Naive thymus-derived CD4-positive, alpha-beta T cell (primary cell): ENCODE results near the gene LRRC3C. TPM values are rescaled to one million over a fixed set of nuclear protein-coding genes. Genes with fewer than 3 reads are reported as not detected.

Experiments
- ATAC-seq: fragments of 150-1000 bp; cut with Tn5 transposase; 2 replicates; pipeline ENCODE4 v1.10.0; 2021; ENCODE audit warnings: mild to moderate bottlenecking, moderate library complexity
- CTCF ChIA-PET: fragments of 350-600 bp; sonication (Branson Sonifier 250); formaldehyde crosslinking; loops from one replicate; lab custom pipeline; 2021; ENCODE audit warnings: antibody characterized with exemption; lab: Charles Lee
- POLR2A ChIA-PET: fragments of 350-600 bp; sonication (Branson Sonifier 250); formaldehyde crosslinking; loops from one replicate; lab custom pipeline; 2021; ENCODE audit warnings: antibody characterized with exemption, inconsistent platforms; lab: Charles Lee
- DNase-seq, 9 donors: peaks; one replicate each; pipeline versions ENCODE4 v3.0.0 to v3.0.0-alpha.2; 2020 to 2022; ENCODE audit warnings: mixed read lengths in 1 of 9
- H3K27ac ChIP-seq: one replicate; pipeline ENCODE4 v1.7.0; 2013; ENCODE audit warnings: mild to moderate bottlenecking, low read depth, low read length, moderate library complexity
- H3K27me3 ChIP-seq, 2 donors: one replicate each; pipeline ENCODE4 v1.7.0; 2013; ENCODE audit warnings: low read length in 2 of 2, mild to moderate bottlenecking in 2 of 2, moderate library complexity in 2 of 2; ENCODE audit not compliant: control insufficient read depth in 2 of 2, insufficient read depth in 2 of 2
- H3K36me3 ChIP-seq, 3 experiments: 1 replicate in 2 of 3; 2 replicates in 1 of 3; pipeline ENCODE4 v1.7.0; 2013; ENCODE audit warnings: low read length in 3 of 3, mild to moderate bottlenecking in 3 of 3, moderate library complexity in 1 of 3; ENCODE audit not compliant: insufficient read depth in 3 of 3, control insufficient read depth in 2 of 3
- H3K4me1 ChIP-seq, 2 donors: one replicate each; pipeline ENCODE4 v1.7.0; 2013; ENCODE audit warnings: low read length in 2 of 2, mild to moderate bottlenecking in 2 of 2, moderate library complexity in 1 of 2; ENCODE audit not compliant: control insufficient read depth in 2 of 2, insufficient read depth in 2 of 2
- H3K4me3 ChIP-seq: 2 replicates; pipeline ENCODE4 v1.7.0; 2013; ENCODE audit warnings: mild to moderate bottlenecking, low read length
- H3K9me3 ChIP-seq, 3 experiments: 1 replicate in 2 of 3; 2 replicates in 1 of 3; pipeline ENCODE4 v1.7.0; 2013; ENCODE audit warnings: low read length in 3 of 3; ENCODE audit not compliant: control insufficient read depth in 2 of 3
- H3K27ac Mint-ChIP-seq, 9 donors: one replicate each; pipeline ENCODE4 v1.8.0; 2020 to 2022; ENCODE audit warnings: mixed read lengths in 9 of 9, mild to moderate bottlenecking in 8 of 9, moderate library complexity in 5 of 9, inconsistent platforms in 2 of 9
- H3K27me3 Mint-ChIP-seq, 5 donors: one replicate each; pipeline ENCODE4 v1.8.0; 2021 to 2022; ENCODE audit warnings: mixed read lengths in 5 of 5, mild to moderate bottlenecking in 1 of 5
- H3K36me3 Mint-ChIP-seq, 5 donors: one replicate each; pipeline ENCODE4 v1.8.0; 2020 to 2022; ENCODE audit warnings: mixed read lengths in 5 of 5, mild to moderate bottlenecking in 3 of 5, inconsistent platforms in 1 of 5
- H3K4me1 Mint-ChIP-seq, 7 donors: one replicate each; pipeline ENCODE4 v1.8.0; 2020 to 2022; ENCODE audit warnings: mixed read lengths in 7 of 7, mild to moderate bottlenecking in 3 of 7, inconsistent platforms in 1 of 7
- H3K4me3 Mint-ChIP-seq, 10 donors: one replicate each; pipeline ENCODE4 v1.8.0; 2020 to 2022; ENCODE audit warnings: mild to moderate bottlenecking in 10 of 10, mixed read lengths in 10 of 10, moderate library complexity in 6 of 10, inconsistent platforms in 2 of 10
- H3K9me3 Mint-ChIP-seq, 11 donors: one replicate each; pipeline ENCODE4 v1.8.0; 2020 to 2022; ENCODE audit warnings: mixed read lengths in 11 of 11, mild to moderate bottlenecking in 4 of 11, inconsistent platforms in 1 of 11, moderate library complexity in 1 of 11
- intact Hi-C, 2 donors: fragments of 100-400 bp; cut with micrococcal nuclease; formaldehyde crosslinking; loops; one replicate each; pipeline ENCODE4 v1.15.1; 2023
- polyA plus RNA-seq, 2 donors: library from polyadenylated mRNA; unstranded; fragments of 300-500 nt; fragmentation: Illumina TruSeq; gene quantifications; one replicate each; pipeline ENCODE4 v1.2.3, GENCODE V29; 2021
- total RNA-seq, 6 experiments: library from RNA in 5 of 6; stranded (reverse) in 5 of 6; gene quantifications; 1 replicate in 5 of 6; 2 replicates in 1 of 6; pipeline ENCODE4 v1.2.3 and lab custom pipeline; 2021 to 2026

Gene LRRC3C
- total and polyA plus RNA-seq, 7 experiments from 2014 or later: 0.27 TPM; not detected in 6

DNA sequence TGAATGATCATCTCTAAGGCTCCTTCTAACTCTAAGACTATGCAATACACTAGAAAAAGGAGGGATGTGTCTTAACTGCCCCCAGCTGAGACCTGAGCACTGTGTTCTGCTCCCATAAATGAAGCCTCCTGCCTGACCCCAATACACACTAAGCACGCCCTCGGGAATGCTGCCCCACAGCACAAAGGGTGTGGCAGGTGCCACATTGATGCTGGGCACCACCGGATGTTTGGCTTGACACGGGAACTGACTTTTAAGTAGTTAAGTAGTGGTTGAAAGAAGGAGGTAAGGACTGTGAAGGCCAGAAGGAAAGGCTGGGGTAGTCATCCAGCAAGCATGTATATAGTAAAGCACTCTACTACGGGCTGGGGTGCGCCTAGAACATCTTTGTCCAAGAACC lies 39.2 kb downstream of the LRRC3C start:
- Mint-ChIP-seq H3K4me3 (no peak overlapping the region), H3K9me3 (no peaks in the 10 kb centered on the region), H3K27me3 (peaks cover 0 to 36% (median 4%) of the 10 kb centered on the region in 5 donors), H3K27ac (peak overlapping the region in 4 of 9 donors; percentile 10 to 96 (median 80)), H3K36me3 (peaks cover 0 to 11% (median 0%) of the 10 kb centered on the region in 5 donors), H3K4me1 (peaks cover 13 to 36% (median 24%) of the 10 kb centered on the region in 7 donors)
- Histone ChIP-seq H3K27me3 (no peaks in the 10 kb centered on the region), H3K27ac (no peak overlapping the region), H3K9me3 (no peaks in the 10 kb centered on the region), H3K4me1 (peaks cover 13 to 24% of the 10 kb centered on the region in 2 donors), H3K36me3 (no peaks in the 10 kb centered on the region), H3K4me3 (no peak overlapping the region)
- ChIA-PET CTCF (no interaction called here), POLR2A (no interaction called here)
- intact Hi-C loops: no loop called here
- no peak for DNase-seq
- no peak for ATAC-seq

DNA sequence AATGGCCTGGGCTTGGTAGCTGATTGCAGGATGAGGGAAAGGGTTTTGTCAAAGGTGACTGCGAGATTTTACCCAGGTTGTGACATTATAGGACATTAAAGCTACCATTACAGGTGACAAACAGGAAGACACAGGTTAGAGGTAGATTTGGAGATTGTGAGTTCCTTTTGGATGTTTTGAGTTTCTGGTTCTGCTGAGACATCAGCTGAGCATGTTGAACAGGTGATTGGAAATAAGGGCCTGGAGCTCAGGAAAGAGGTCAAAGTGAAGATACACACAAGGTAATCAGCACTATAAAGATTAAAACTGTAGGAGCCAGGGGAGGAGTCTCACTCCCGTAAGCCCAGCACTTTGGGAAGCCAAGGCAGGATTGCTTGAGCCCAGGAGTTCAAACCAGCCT lies 41.2 kb downstream of the LRRC3C start:
- CTCF ChIA-PET: interaction anchor here (0.6 to 1.0 kb wide), 2 partner anchors 12 to 44 kb away, joined by 3 read pairs; partner anchors contain the start of gene PSMD3
- Histone ChIP-seq H3K9me3 (no peaks in the 10 kb centered on the region), H3K27me3 (no peaks in the 10 kb centered on the region), H3K36me3 (no peaks in the 10 kb centered on the region), H3K4me3 (no peak overlapping the region), H3K27ac (no peak overlapping the region), H3K4me1 (peaks cover 3 to 4% of the 10 kb centered on the region in 2 donors)
- POLR2A ChIA-PET: no interaction called here
- no peak for DNase-seq
- no peak overlapping the region for H3K4me3 Mint-ChIP-seq
- no peaks in the 10 kb centered on the region for H3K9me3 Mint-ChIP-seq
- H3K36me3 Mint-ChIP-seq: peaks cover 0 to 11% (median 0%) of the 10 kb centered on the region in 5 donors
- peaks cover 0 to 45% (median 4%) of the 10 kb centered on the region in 5 donors for H3K27me3 Mint-ChIP-seq
- no peak for ATAC-seq
- H3K4me1 Mint-ChIP-seq: peaks cover 4 to 17% (median 9%) of the 10 kb centered on the region in 7 donors
- intact Hi-C loops: no loop called here
- no peak overlapping the region for H3K27ac Mint-ChIP-seq

DNA sequence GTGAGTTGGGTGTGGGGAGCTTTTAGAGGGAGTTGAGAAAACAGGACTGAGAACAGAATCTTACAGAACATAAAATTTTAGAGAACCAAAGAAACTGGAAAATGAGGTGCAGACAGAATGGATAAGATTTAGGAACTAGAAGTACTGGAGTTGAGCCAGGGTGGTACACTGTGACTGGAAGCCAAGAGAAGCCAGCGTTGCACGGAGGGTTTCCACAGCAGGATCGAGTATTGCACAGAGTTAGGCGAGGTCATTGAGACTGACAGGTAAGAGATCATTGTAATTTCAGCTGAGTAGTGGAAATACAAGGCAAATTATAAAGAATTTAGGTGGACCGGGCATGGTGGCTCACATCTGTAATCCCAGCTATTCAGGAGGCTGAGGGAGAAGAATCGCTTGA lies 41.8 kb downstream of the LRRC3C start:
- Mint-ChIP-seq H3K36me3 (peaks cover 0 to 11% (median 0%) of the 10 kb centered on the region in 5 donors), H3K27me3 (peaks cover 0 to 43% (median 6%) of the 10 kb centered on the region in 5 donors), H3K4me3 (no peak overlapping the region), H3K9me3 (no peaks in the 10 kb centered on the region), H3K27ac (peak overlapping the region in 2 of 9 donors; percentile 34 to 66), H3K4me1 (peaks cover 0 to 12% (median 5%) of the 10 kb centered on the region in 7 donors)
- intact Hi-C loops: no loop called here
- Histone ChIP-seq H3K9me3 (no peaks in the 10 kb centered on the region), H3K27me3 (no peaks in the 10 kb centered on the region), H3K4me1 (no peaks in the 10 kb centered on the region), H3K4me3 (no peak overlapping the region), H3K36me3 (no peaks in the 10 kb centered on the region), H3K27ac (no peak overlapping the region)
- DNase-seq (no peak), ATAC-seq (no peak)
- POLR2A ChIA-PET: interaction anchor here (0.7 kb wide), 1 partner anchor 93 kb away, joined by 3 read pairs; no protein-coding TSS in a partner anchor
- CTCF ChIA-PET: interaction anchor here (1.0 kb wide), 1 partner anchor 11 kb away, joined by 3 read pairs; the partner anchor contains the start of gene PSMD3

DNA sequence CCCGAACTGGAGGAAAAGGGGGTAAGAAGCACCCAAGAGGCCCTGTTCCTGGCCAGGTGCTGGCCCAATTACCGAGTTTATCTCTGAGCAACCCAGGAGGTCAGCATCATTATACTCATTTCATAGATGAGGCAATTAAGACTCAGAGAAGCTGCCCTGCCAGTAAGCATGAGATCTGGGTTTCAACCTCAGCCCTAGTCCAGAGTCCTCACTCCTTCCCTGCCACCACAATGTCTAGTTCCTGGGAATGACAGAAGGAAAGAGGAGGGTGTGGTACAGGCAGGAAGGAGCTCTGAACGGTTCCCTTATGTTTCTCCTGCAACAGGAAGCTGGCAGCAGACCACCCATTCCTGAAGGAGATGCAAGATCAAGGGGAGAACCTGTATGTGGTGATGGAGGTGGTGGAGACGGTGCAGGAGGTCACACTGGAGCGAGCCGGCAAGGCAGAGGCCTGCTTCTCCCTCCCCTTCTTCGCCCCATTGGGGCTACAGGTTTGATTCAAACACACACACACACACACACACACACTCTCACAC lies 42.7 kb downstream of the LRRC3C start:
- ChIA-PET POLR2A (no interaction called here), CTCF (interaction anchor here (0.6 kb wide), 1 partner anchor 93 kb away, joined by 3 read pairs; no protein-coding TSS in a partner anchor)
- no peak overlapping the region for H3K4me3 Mint-ChIP-seq
- peaks cover 0 to 41% (median 7%) of the 10 kb centered on the region in 5 donors for H3K27me3 Mint-ChIP-seq
- Histone ChIP-seq H3K27me3 (no peaks in the 10 kb centered on the region), H3K9me3 (no peaks in the 10 kb centered on the region), H3K4me1 (no peaks in the 10 kb centered on the region), H3K36me3 (no peaks in the 10 kb centered on the region), H3K4me3 (no peak overlapping the region), H3K27ac (no peak overlapping the region)
- ATAC-seq (no peak), DNase-seq (no peak)
- H3K27ac Mint-ChIP-seq: peak overlapping the region in 2 of 9 donors; percentile 37 to 51
- H3K9me3 Mint-ChIP-seq: no peaks in the 10 kb centered on the region
- intact Hi-C loops: no loop called here
- H3K36me3 Mint-ChIP-seq: peaks cover 0 to 11% (median 0%) of the 10 kb centered on the region in 5 donors
- H3K4me1 Mint-ChIP-seq: peaks cover 0 to 7% (median 1%) of the 10 kb centered on the region in 7 donors

DNA sequence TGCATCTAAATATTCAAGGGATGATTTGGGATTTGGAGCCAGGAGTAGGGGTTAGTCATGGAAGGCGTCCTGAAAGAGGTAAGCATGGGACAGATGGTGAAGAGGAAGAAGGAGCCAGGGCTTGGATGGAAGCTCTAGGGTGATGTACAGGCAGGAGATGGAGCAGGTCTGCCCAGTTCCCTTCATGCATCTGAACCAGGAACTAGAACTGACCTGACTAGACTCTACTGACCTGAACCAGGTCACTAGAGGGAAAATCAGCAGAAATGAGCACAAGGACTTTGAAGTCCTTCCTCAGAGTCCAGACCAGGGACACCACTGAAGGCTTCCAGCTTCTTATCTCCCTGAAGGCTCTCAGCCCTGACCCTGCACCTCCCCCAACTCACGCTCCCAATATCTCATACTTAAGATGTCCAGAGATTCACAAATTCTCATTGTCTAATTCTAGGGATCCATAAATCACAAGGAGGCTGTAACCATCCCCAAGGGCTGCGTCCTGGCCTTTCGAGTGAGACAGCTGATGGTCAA lies 43.6 kb downstream of the LRRC3C start:
- DNase-seq (no peak), ATAC-seq (no peak)
- ChIA-PET CTCF (no interaction called here), POLR2A (interaction anchor here (0.6 to 0.7 kb wide), 2 partner anchors 12 to 262 kb away, joined by 3 read pairs; no protein-coding TSS in a partner anchor)
- intact Hi-C loops: no loop called here
- Histone ChIP-seq H3K4me3 (no peak overlapping the region), H3K27ac (no peak overlapping the region), H3K9me3 (no peaks in the 10 kb centered on the region), H3K27me3 (no peaks in the 10 kb centered on the region), H3K36me3 (no peaks in the 10 kb centered on the region), H3K4me1 (no peaks in the 10 kb centered on the region)
- no peak overlapping the region for H3K27ac Mint-ChIP-seq
- no peaks in the 10 kb centered on the region for H3K9me3 Mint-ChIP-seq
- H3K4me1 Mint-ChIP-seq: peaks cover 0 to 7% (median 1%) of the 10 kb centered on the region in 7 donors
- H3K4me3 Mint-ChIP-seq: no peak overlapping the region
- H3K36me3 Mint-ChIP-seq: peaks cover 0 to 11% (median 0%) of the 10 kb centered on the region in 5 donors
- peaks cover 0 to 39% (median 7%) of the 10 kb centered on the region in 5 donors for H3K27me3 Mint-ChIP-seq

DNA sequence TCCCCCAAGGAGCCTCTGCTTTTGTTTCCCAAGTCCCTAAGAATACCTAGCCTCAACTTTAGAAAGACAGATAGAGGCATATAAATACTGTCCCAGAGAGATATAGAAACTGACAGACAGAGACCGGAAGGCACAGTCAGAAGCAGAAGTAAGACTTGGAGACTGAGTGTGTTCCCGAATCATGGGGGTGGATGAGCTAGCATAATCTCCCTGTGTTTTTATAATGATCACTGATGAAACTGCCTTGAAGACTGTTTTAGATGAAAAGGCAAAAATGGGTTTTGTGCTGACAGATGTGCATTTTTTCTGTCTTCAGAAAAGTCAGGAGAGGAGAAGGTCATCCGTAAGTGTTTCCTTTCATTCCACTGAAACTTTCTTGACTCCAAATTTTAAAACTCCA lies 44.7 kb downstream of the LRRC3C start:
- peaks cover 0 to 39% (median 7%) of the 10 kb centered on the region in 5 donors for H3K27me3 Mint-ChIP-seq
- DNase-seq: no peak
- no peaks in the 10 kb centered on the region for H3K9me3 Mint-ChIP-seq
- H3K27me3 ChIP-seq: no peaks in the 10 kb centered on the region
- no peaks in the 10 kb centered on the region for H3K36me3 ChIP-seq
- H3K27ac ChIP-seq: no peak overlapping the region
- H3K36me3 Mint-ChIP-seq: peaks cover 0 to 8% (median 0%) of the 10 kb centered on the region in 5 donors
- POLR2A ChIA-PET: interaction anchor here (0.6 kb wide), 1 partner anchor 166 kb away, joined by 3 read pairs; no protein-coding TSS in a partner anchor
- H3K4me3 ChIP-seq: no peak overlapping the region
- no peak overlapping the region for H3K27ac Mint-ChIP-seq
- H3K4me3 Mint-ChIP-seq: no peak overlapping the region
- peak; percentile 57 for ATAC-seq
- H3K4me1 Mint-ChIP-seq: peaks cover 0 to 2% (median under 1%) of the 10 kb centered on the region in 7 donors
- intact Hi-C loops: no loop called here
- H3K9me3 ChIP-seq: no peaks in the 10 kb centered on the region
- H3K4me1 ChIP-seq: no peaks in the 10 kb centered on the region
- CTCF ChIA-PET: no interaction called here
